Neuronal stem cell (in vitro differentiated cells): ENCODE results near the gene GPR132.

Experiments
- DNase-seq: peaks from one replicate; pipeline ENCODE4 v3.0.0-alpha.2; 2013; ENCODE audit warnings: low spot score
- H2AFZ ChIP-seq: one replicate; pipeline ENCODE4 v1.6.1; 2013; ENCODE audit warnings: mild to moderate bottlenecking, low read length, inconsistent platforms
- H2AK5ac ChIP-seq: 2 replicates; pipeline ENCODE4 v1.6.1; 2013; ENCODE audit warnings: low read depth, mild to moderate bottlenecking, inconsistent platforms, low read length, moderate library complexity, mixed read lengths
- H2BK120ac ChIP-seq: 2 replicates; pipeline ENCODE4 v1.6.1; 2013; ENCODE audit warnings: low read depth, mild to moderate bottlenecking, inconsistent platforms, low read length, moderate library complexity, mixed read lengths
- H2BK12ac ChIP-seq: one replicate; pipeline ENCODE4 v1.6.1; 2013; ENCODE audit warnings: low read length, inconsistent platforms
- H2BK15ac ChIP-seq: 2 replicates; pipeline ENCODE4 v1.6.1; 2013; ENCODE audit warnings: mild to moderate bottlenecking, low read length, inconsistent platforms, mixed read lengths
- H2BK5ac ChIP-seq: one replicate; pipeline ENCODE4 v1.6.1; 2013; ENCODE audit warnings: inconsistent platforms, mild to moderate bottlenecking, low read length, moderate library complexity
- H3K14ac ChIP-seq: one replicate; pipeline ENCODE4 v1.6.1; 2013; ENCODE audit warnings: low read length, inconsistent platforms
- H3K18ac ChIP-seq: 2 replicates; pipeline ENCODE4 v1.6.1; 2013; ENCODE audit warnings: low read length, inconsistent platforms
- H3K23ac ChIP-seq: 2 replicates; pipeline ENCODE4 v1.6.1; 2013; ENCODE audit warnings: low read depth, mild to moderate bottlenecking, mixed read lengths, low read length, inconsistent platforms; ENCODE audit not compliant: poor library complexity
- H3K27ac ChIP-seq: replicated peaks from 3 replicates; pipeline ENCODE4 v1.5.1; 2013; ENCODE audit warnings: low read length, inconsistent platforms
- H3K27me3 ChIP-seq, 3 experiments: 2 replicates each; pipeline ENCODE4 v1.6.1; 2013; ENCODE audit warnings: low read length in 3 of 3, mild to moderate bottlenecking in 2 of 3, inconsistent platforms in 1 of 3, low read depth in 1 of 3, mixed read lengths in 1 of 3, moderate library complexity in 1 of 3; ENCODE audit not compliant: control insufficient read depth in 3 of 3, insufficient read depth in 3 of 3
- H3K36me3 ChIP-seq, 2 donors: replicated peaks in 1 of 2; 2 replicates each; pipeline ENCODE4 v1.6.1; 2013; ENCODE audit warnings: low read length in 2 of 2; ENCODE audit not compliant: control insufficient read depth in 2 of 2, insufficient read depth in 2 of 2
- H3K4ac ChIP-seq: 2 replicates; pipeline ENCODE4 v1.6.1; 2013; ENCODE audit warnings: inconsistent platforms, mild to moderate bottlenecking, low read length, moderate library complexity
- H3K4me1 ChIP-seq, 2 donors: 1 replicate in 1 of 2; 2 replicates in 1 of 2; pipeline ENCODE4 v1.6.1; 2013; ENCODE audit warnings: low read length in 2 of 2, low read depth in 1 of 2; ENCODE audit not compliant: control insufficient read depth in 2 of 2, insufficient read depth in 1 of 2
- H3K4me2 ChIP-seq: one replicate; pipeline ENCODE4 v1.6.1; 2013; ENCODE audit warnings: mild to moderate bottlenecking, low read length, inconsistent platforms; ENCODE audit not compliant: insufficient read depth, poor library complexity, severe bottlenecking
- H3K4me3 ChIP-seq, 2 donors: 2 replicates each; pipeline ENCODE4 v1.5.1; 2013; ENCODE audit warnings: low read length in 2 of 2, mild to moderate bottlenecking in 2 of 2, inconsistent platforms in 1 of 2, moderate library complexity in 1 of 2
- H3K79me1 ChIP-seq: one replicate; pipeline ENCODE4 v1.6.1; 2013; ENCODE audit warnings: low read depth, mild to moderate bottlenecking, inconsistent platforms, low read length, moderate library complexity
- H3K9ac ChIP-seq: one replicate; pipeline ENCODE4 v1.6.1; 2013; ENCODE audit warnings: mild to moderate bottlenecking, low read depth, low read length, inconsistent platforms; ENCODE audit not compliant: poor library complexity
- H3K9me3 ChIP-seq, 2 donors: replicated peaks in 1 of 2; 2 replicates each; pipeline versions ENCODE3 to v1.6.1; 2013; ENCODE audit warnings: low read length in 2 of 2, mild to moderate bottlenecking in 2 of 2, inconsistent platforms in 1 of 2, low read depth in 1 of 2, mixed read lengths in 1 of 2, moderate library complexity in 1 of 2; ENCODE audit not compliant: control insufficient read depth in 2 of 2, insufficient read depth in 1 of 2
- H4K8ac ChIP-seq: one replicate; pipeline ENCODE4 v1.6.1; 2013; ENCODE audit warnings: low read depth, mild to moderate bottlenecking, inconsistent platforms, low read length, moderate library complexity
- H4K91ac ChIP-seq: one replicate; pipeline ENCODE4 v1.6.1; 2013; ENCODE audit warnings: low read length, low read depth, mild to moderate bottlenecking, inconsistent platforms; ENCODE audit not compliant: poor library complexity
- WGBS, 2 donors: extraction: QIAGEN DNeasy Blood & Tissue Kit; methylation state at CpG; one replicate each; pipeline ENCODE4 v1.1.7; 2013; ENCODE audit warnings: missing lambda C conversion rate in 2 of 2, mixed read lengths in 1 of 2; ENCODE audit not compliant: insufficient read length in 2 of 2, insufficient replicate concordance in 1 of 2; ENCODE audit errors: extremely low coverage in 2 of 2; 5-methylcytosine and 5-hydroxymethylcytosine counted together

The GPR132 gene

GRCh38 chr14:105072892-105073719, 7.9 kb upstream of the GPR132 start:
- Histone ChIP-seq H2BK120ac (no peak overlapping the region), H4K8ac (no peak overlapping the region), H3K4me2 (no peak overlapping the region), H3K23ac (no peak overlapping the region), H3K14ac (no peak overlapping the region), H3K4ac (peak overlapping the region; percentile 3), H3K27ac (no peak overlapping the region), H2BK15ac (peak overlapping the region; percentile 97), H4K91ac (no peak overlapping the region), H2AK5ac (peak overlapping the region; percentile 96), H3K4me1 (peaks cover 6 to 15% of the 10 kb centered on the region in 2 donors), H3K79me1 (peaks cover 1% of the 10 kb centered on the region), H3K9ac (no peak overlapping the region), H3K4me3 (no peak overlapping the region), H3K18ac (peak overlapping the region; percentile 77), H2AFZ (no peak overlapping the region), H2BK5ac (peak overlapping the region; percentile 88), H2BK12ac (peak overlapping the region; percentile 52), H3K27me3 (peaks cover 0 to 18% (median 0%) of the 10 kb centered on the region in 3 experiments), H3K36me3 (no peaks in the 10 kb centered on the region), H3K9me3 (peaks cover 0 to 2% of the 10 kb centered on the region in 2 donors)
- no peak for DNase-seq
- no CpG with 5 or more reads among the region's 18 CpGs for WGBS, 2 donors

- no peak overlapping the region for H2BK5ac ChIP-seq
- H2BK120ac ChIP-seq: no peak overlapping the region
- no peak for DNase-seq
- peak overlapping the region; percentile 11 for H3K18ac ChIP-seq
- no CpG with 5 or more reads among the region's 11 CpGs for WGBS, 2 donors
- H3K36me3 ChIP-seq: no peaks in the 10 kb centered on the region
- peaks cover 1% of the 10 kb centered on the region for H3K79me1 ChIP-seq
- H2BK15ac ChIP-seq: peak overlapping the region; percentile 52
- H3K27me3 ChIP-seq: peaks cover 0 to 16% (median 0%) of the 10 kb centered on the region in 3 experiments
- no peak overlapping the region for H3K4me2 ChIP-seq
- H2AFZ ChIP-seq: no peak overlapping the region
- H4K8ac ChIP-seq: no peak overlapping the region
- peak overlapping the region; percentile 76 for H2BK12ac ChIP-seq
- no peak overlapping the region for H3K9ac ChIP-seq
- no peak overlapping the region for H4K91ac ChIP-seq
- H3K9me3 ChIP-seq: peaks cover 0 to 2% of the 10 kb centered on the region in 2 donors
- H3K14ac ChIP-seq: no peak overlapping the region
- no peak overlapping the region for H3K27ac ChIP-seq
- H3K23ac ChIP-seq: no peak overlapping the region
- no peak overlapping the region for H3K4ac ChIP-seq
- H2AK5ac ChIP-seq: peak overlapping the region; percentile 41
- H3K4me1 ChIP-seq: peaks cover 6 to 15% of the 10 kb centered on the region in 2 donors
- H3K4me3 ChIP-seq: no peak overlapping the region
Measured at GRCh38 chr14:105072381-105072861, 7.2 kb upstream of the GPR132 start.

GRCh38 chr14:105071942-105072341, 6.7 kb upstream of the GPR132 start:
- Histone ChIP-seq H3K9ac (no peak overlapping the region), H3K9me3 (no peaks in the 10 kb centered on the region), H3K4me3 (no peak overlapping the region), H2BK15ac (no peak overlapping the region), H3K4ac (no peak overlapping the region), H4K8ac (no peak overlapping the region), H2BK12ac (no peak overlapping the region), H3K27me3 (peaks cover 0 to 12% (median 0%) of the 10 kb centered on the region in 3 experiments), H3K79me1 (peaks cover 1% of the 10 kb centered on the region), H2AFZ (no peak overlapping the region), H3K36me3 (no peaks in the 10 kb centered on the region), H2BK120ac (no peak overlapping the region), H3K23ac (no peak overlapping the region), H3K4me2 (no peak overlapping the region), H3K18ac (no peak overlapping the region), H4K91ac (no peak overlapping the region), H3K4me1 (peaks cover 6 to 13% of the 10 kb centered on the region in 2 donors), H3K27ac (no peak overlapping the region), H3K14ac (no peak overlapping the region), H2AK5ac (no peak overlapping the region), H2BK5ac (no peak overlapping the region)
- no peak for DNase-seq
- no CpG with 5 or more reads among the region's 25 CpGs for WGBS, 2 donors

- Histone ChIP-seq H3K14ac (no peak overlapping the region), H2AFZ (no peak overlapping the region), H3K4me1 (peaks cover 6 to 13% of the 10 kb centered on the region in 2 donors), H3K27ac (no peak overlapping the region), H3K36me3 (no peaks in the 10 kb centered on the region), H3K18ac (no peak overlapping the region), H2BK120ac (no peak overlapping the region), H3K4me3 (no peak overlapping the region), H3K23ac (no peak overlapping the region), H2BK12ac (no peak overlapping the region), H2BK15ac (no peak overlapping the region), H4K8ac (no peak overlapping the region), H3K4me2 (no peak overlapping the region), H3K9ac (no peak overlapping the region), H3K27me3 (peaks cover 0 to 10% (median 0%) of the 10 kb centered on the region in 3 experiments), H3K79me1 (no peaks in the 10 kb centered on the region), H3K9me3 (no peaks in the 10 kb centered on the region), H2AK5ac (no peak overlapping the region), H4K91ac (no peak overlapping the region), H3K4ac (no peak overlapping the region), H2BK5ac (no peak overlapping the region)
- WGBS, 2 donors: no CpG with 5 or more reads among the region's 15 CpGs
- DNase-seq: no peak
Measured at GRCh38 chr14:105071326-105071725, 6.1 kb upstream of the GPR132 start.
